ENCODE measurements around the gene GABPB1. TPM values are rescaled to one million over a fixed set of nuclear protein-coding genes. Genes with fewer than 3 reads are reported as not detected.

Gene GABPB1
- polyA plus RNA-seq, 3 donors = 12.9 to 15.1 (median 14.9) TPM

GRCh38 chr15:50363612-50364011, 8.6 kb upstream of the GABPB1 start:
- H3K36me3 Mint-ChIP-seq = peaks cover 43 to 48% of the 10 kb centered on the region in 2 donors

DNA sequence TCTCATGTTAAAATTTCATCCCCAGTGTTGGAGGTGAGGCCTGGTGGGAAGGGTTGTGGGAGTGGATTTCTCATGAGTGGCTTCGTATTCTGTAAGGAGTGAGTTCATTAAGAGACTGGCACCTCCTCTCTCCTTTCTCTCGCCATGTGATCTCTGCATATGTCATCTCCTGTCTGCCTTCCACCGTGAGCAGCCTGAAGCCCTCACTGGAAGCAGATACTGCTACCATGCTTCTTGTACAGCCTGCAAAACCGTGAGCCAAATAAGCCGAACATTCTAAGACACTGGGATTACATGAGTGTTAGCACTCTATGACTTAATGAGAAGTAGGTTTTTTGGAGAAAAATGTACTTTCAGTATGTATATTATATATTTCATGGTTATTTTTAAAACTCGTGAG, 6.8 kb upstream of the GABPB1 start:
- H3K4me2 ChIP-seq (replicated peaks; ENCODE audit: extremely low read depth, low read length, poor library complexity, severe bottlenecking) = no peak overlapping the region
- no peak overlapping the region for H3K4me3 Mint-ChIP-seq
- peaks cover 48 to 56% of the 10 kb centered on the region in 2 donors for H3K36me3 Mint-ChIP-seq
- intact Hi-C loops (cut with micrococcal nuclease) = no loop called here
- no peaks in the 10 kb centered on the region for H3K27me3 ChIP-seq (ENCODE audit: control insufficient read depth in 2 of 2, insufficient read depth in 2 of 2, low read length in 2 of 2)
- H3K27me3 Mint-ChIP-seq (ENCODE audit: low read depth in 3 of 3) = no peaks in the 10 kb centered on the region
- DNase-seq = no peak
- H4K20me1 ChIP-seq (ENCODE audit: insufficient read depth, low read length) = no peaks in the 10 kb centered on the region
- TF ChIP-seq, protein P1, sequence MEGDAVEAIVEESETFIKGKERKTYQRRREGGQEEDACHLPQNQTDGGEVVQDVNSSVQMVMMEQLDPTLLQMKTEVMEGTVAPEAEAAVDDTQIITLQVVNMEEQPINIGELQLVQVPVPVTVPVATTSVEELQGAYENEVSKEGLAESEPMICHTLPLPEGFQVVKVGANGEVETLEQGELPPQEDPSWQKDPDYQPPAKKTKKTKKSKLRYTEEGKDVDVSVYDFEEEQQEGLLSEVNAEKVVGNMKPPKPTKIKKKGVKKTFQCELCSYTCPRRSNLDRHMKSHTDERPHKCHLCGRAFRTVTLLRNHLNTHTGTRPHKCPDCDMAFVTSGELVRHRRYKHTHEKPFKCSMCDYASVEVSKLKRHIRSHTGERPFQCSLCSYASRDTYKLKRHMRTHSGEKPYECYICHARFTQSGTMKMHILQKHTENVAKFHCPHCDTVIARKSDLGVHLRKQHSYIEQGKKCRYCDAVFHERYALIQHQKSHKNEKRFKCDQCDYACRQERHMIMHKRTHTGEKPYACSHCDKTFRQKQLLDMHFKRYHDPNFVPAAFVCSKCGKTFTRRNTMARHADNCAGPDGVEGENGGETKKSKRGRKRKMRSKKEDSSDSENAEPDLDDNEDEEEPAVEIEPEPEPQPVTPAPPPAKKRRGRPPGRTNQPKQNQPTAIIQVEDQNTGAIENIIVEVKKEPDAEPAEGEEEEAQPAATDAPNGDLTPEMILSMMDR (IDR thresholded peaks at IDR 0.05) = no peak
- peaks cover 20% of the 10 kb centered on the region for H3K4me1 Mint-ChIP-seq
- H2AFZ ChIP-seq (ENCODE audit: insufficient read depth, low read depth, low read length, poor library complexity, severe bottlenecking) = no peak overlapping the region
- peaks cover 2 to 19% of the 10 kb centered on the region in 2 donors for H3K36me3 ChIP-seq (replicated peaks in 1 of 2; ENCODE audit: control insufficient read depth in 1 of 2, insufficient read depth in 2 of 2, low read length in 2 of 2)
- peaks cover 0 to 4% (median 0%) of the 10 kb centered on the region in 7 donors for H3K9me3 Mint-ChIP-seq
- H3K4me1 ChIP-seq (ENCODE audit: control insufficient read depth in 1 of 2, insufficient read depth in 2 of 2, low read length in 2 of 2) = peaks cover 8 to 11% of the 10 kb centered on the region in 2 donors
- no peak overlapping the region for H3K4me3 ChIP-seq (replicated peaks in 1 of 3; ENCODE audit: low read depth in 2 of 3, low read length in 3 of 3)
- no CpG with 5 or more reads among the region's 6 CpGs for WGBS (ENCODE audit: insufficient coverage)
- H3K9me3 ChIP-seq (replicated peaks in 1 of 2; ENCODE audit: control insufficient read depth in 1 of 2, insufficient read depth in 1 of 2, low read length in 2 of 2) = no peaks in the 10 kb centered on the region
- no peak overlapping the region for H3K27ac ChIP-seq (ENCODE audit: low read depth in 1 of 2, low read length in 2 of 2)
- no peak overlapping the region for H3K9ac ChIP-seq (ENCODE audit: insufficient read depth, low read length, poor library complexity, severe bottlenecking)
- H3K79me2 ChIP-seq (ENCODE audit: insufficient read depth, low read length) = peaks cover 31% of the 10 kb centered on the region
- H3K27ac Mint-ChIP-seq = peak overlapping the region in 4 of 7 donors; percentile 13 to 85 (median 66)

More at GRCh38 chr15:50363612-50364011, 8.6 kb upstream of the GABPB1 start:
- Mint-ChIP-seq H3K9me3 (peaks cover 0 to 4% (median 0%) of the 10 kb centered on the region in 7 donors), H3K27ac (no peak overlapping the region), H3K4me3 (no peak overlapping the region), H3K4me1 (peaks cover 16% of the 10 kb centered on the region), H3K27me3 (ENCODE audit: low read depth in 3 of 3) (no peaks in the 10 kb centered on the region)
- WGBS (ENCODE audit: insufficient coverage) = 100% methylated on average over 1 of the region's 2 CpGs
- Histone ChIP-seq H3K27ac (ENCODE audit: low read depth in 1 of 2, low read length in 2 of 2) (no peak overlapping the region), H3K4me1 (ENCODE audit: control insufficient read depth in 1 of 2, insufficient read depth in 2 of 2, low read length in 2 of 2) (peaks cover 3 to 5% of the 10 kb centered on the region in 2 donors), H3K27me3 (ENCODE audit: control insufficient read depth in 2 of 2, insufficient read depth in 2 of 2, low read length in 2 of 2) (no peaks in the 10 kb centered on the region), H3K36me3 (replicated peaks in 1 of 2; ENCODE audit: control insufficient read depth in 1 of 2, insufficient read depth in 2 of 2, low read length in 2 of 2) (peaks cover 2 to 19% of the 10 kb centered on the region in 2 donors), H3K9me3 (replicated peaks in 1 of 2; ENCODE audit: control insufficient read depth in 1 of 2, insufficient read depth in 1 of 2, low read length in 2 of 2) (no peaks in the 10 kb centered on the region), H3K79me2 (ENCODE audit: insufficient read depth, low read length) (peaks cover 18% of the 10 kb centered on the region), H2AFZ (ENCODE audit: insufficient read depth, low read depth, low read length, poor library complexity, severe bottlenecking) (no peak overlapping the region), H3K9ac (ENCODE audit: insufficient read depth, low read length, poor library complexity, severe bottlenecking) (no peak overlapping the region), H3K4me2 (replicated peaks; ENCODE audit: extremely low read depth, low read length, poor library complexity, severe bottlenecking) (no peak overlapping the region), H4K20me1 (ENCODE audit: insufficient read depth, low read length) (no peaks in the 10 kb centered on the region), H3K4me3 (replicated peaks in 1 of 3; ENCODE audit: low read depth in 2 of 3, low read length in 3 of 3) (no peak overlapping the region)
- TF ChIP-seq, protein P1 (IDR thresholded peaks at IDR 0.05) = no peak
- DNase-seq = no peak
- intact Hi-C loops (cut with micrococcal nuclease) = no loop called here
